Cardiac muscle cell (in vitro differentiated cells and primary cell): ENCODE data around the gene ATP11A. TPM values are rescaled to one million over a fixed set of nuclear protein-coding genes. Genes with fewer than 3 reads are reported as not detected.

ENCODE experiments used
- DNase-seq, 2 donors: peaks; one replicate each; pipeline versions ENCODE4 v3.0.0 to v3.0.0-alpha.2; 2010 to 2017; ENCODE audit warnings: low read depth in 1 of 2, low spot score in 1 of 2
- H3K27ac ChIP-seq: fragments of 200-600 bp; sonication (generic); 2 replicates; pipeline ENCODE4 v1.5.1; 2016
- H3K27me3 ChIP-seq: fragments of 200-600 bp; sonication (generic); 2 replicates; pipeline ENCODE4 v1.6.0; 2016; ENCODE audit warnings: control low read depth
- H3K36me3 ChIP-seq: fragments of 200-600 bp; sonication (generic); 2 replicates; pipeline ENCODE4 v1.5.1; 2016; ENCODE audit warnings: control low read depth
- H3K4me1 ChIP-seq: fragments of 200-600 bp; sonication (generic); 2 replicates; pipeline ENCODE4 v1.8.1; 2017; ENCODE audit warnings: low read depth, mild to moderate bottlenecking, mixed run types
- H3K4me3 ChIP-seq: fragments of 200-600 bp; sonication (generic); 2 replicates; pipeline ENCODE4 v1.5.1; 2016; ENCODE audit warnings: mild to moderate bottlenecking
- H3K9me3 ChIP-seq: fragments of 200-600 bp; sonication (generic); 2 replicates; pipeline ENCODE4 v1.5.1; 2017; ENCODE audit warnings: low read depth, mild to moderate bottlenecking, control low read depth
- CTCF ChIP-seq: IDR thresholded peaks from 2 replicates; pipeline ENCODE4 v1.5.1; 2012; ENCODE audit warnings: low read depth, mild to moderate bottlenecking, low read length
- polyA plus RNA-seq: library from polyadenylated mRNA; unstranded; fragments of >200 nt; fragmentation: Nextera tagmentation; extraction: Ambion mirVana; gene quantifications from 2 replicates; pipeline ENCODE4 v1.2.1, GENCODE V29; 2016
- total RNA-seq: library from RNA; depleted of rRNA; stranded (reverse); fragments of >200 nt; gene quantifications from 2 replicates; pipeline ENCODE4 v1.2.3, GENCODE V29; 2016

ATP11A gene
- total and polyA plus RNA-seq, 2 experiments from 2014 or later = 38.0 to 42.9 TPM

- DNase-seq = no peak
- no peak for TF ChIP-seq CTCF
- no peak overlapping the region for H3K4me3 ChIP-seq
Observed at GRCh38 chr13:112896736-112897602, 207.1 kb downstream of the ATP11A start.

GRCh38 chr13:112897603-112897955, 207.7 kb downstream of the ATP11A start:
- no peak overlapping the region for H3K4me3 ChIP-seq
- peaks cover 11% of the 10 kb centered on the region for H3K4me1 ChIP-seq
- no peak for TF ChIP-seq CTCF
- no peaks in the 10 kb centered on the region for H3K9me3 ChIP-seq
- H3K27me3 ChIP-seq = no peaks in the 10 kb centered on the region
- no peak for DNase-seq
- no peaks in the 10 kb centered on the region for H3K36me3 ChIP-seq
- no peak overlapping the region for H3K27ac ChIP-seq

More at GRCh38 chr13:112896736-112897602, 207.1 kb downstream of the ATP11A start:
- Histone ChIP-seq H3K36me3 (no peaks in the 10 kb centered on the region), H3K4me1 (peaks cover 11% of the 10 kb centered on the region), H3K27me3 (peaks cover 2% of the 10 kb centered on the region), H3K9me3 (no peaks in the 10 kb centered on the region), H3K27ac (no peak overlapping the region)

- DNase-seq = no peak
- no peak for TF ChIP-seq CTCF
- Histone ChIP-seq H3K4me3 (no peak overlapping the region), H3K36me3 (no peaks in the 10 kb centered on the region), H3K27ac (no peak overlapping the region), H3K4me1 (peaks cover 7% of the 10 kb centered on the region), H3K9me3 (no peaks in the 10 kb centered on the region), H3K27me3 (no peaks in the 10 kb centered on the region)
Observed at GRCh38 chr13:112897956-112898620, 208.2 kb downstream of the ATP11A start.

- H3K9me3 ChIP-seq = no peaks in the 10 kb centered on the region
- H3K36me3 ChIP-seq = no peaks in the 10 kb centered on the region
- no peak for TF ChIP-seq CTCF
- H3K27me3 ChIP-seq = no peaks in the 10 kb centered on the region
- H3K4me1 ChIP-seq = peaks cover under 1% of the 10 kb centered on the region
- no peak for DNase-seq
- H3K4me3 ChIP-seq = no peak overlapping the region
- no peak overlapping the region for H3K27ac ChIP-seq
Observed at GRCh38 chr13:112898621-112899280, 208.9 kb downstream of the ATP11A start.

- H3K27ac ChIP-seq = no peak overlapping the region
- H3K27me3 ChIP-seq = no peaks in the 10 kb centered on the region
- H3K9me3 ChIP-seq = no peaks in the 10 kb centered on the region
- no peaks in the 10 kb centered on the region for H3K36me3 ChIP-seq
- no peak for DNase-seq
- H3K4me1 ChIP-seq = no peaks in the 10 kb centered on the region
- no peak overlapping the region for H3K4me3 ChIP-seq
- TF ChIP-seq CTCF = no peak
Observed at GRCh38 chr13:112899281-112900225, 209.7 kb downstream of the ATP11A start.
